Activated CD4-positive, alpha-beta T cell treated with anti-CD3 and anti-CD28 coated beads, Interleukin-2, amount 50 U/mL, for 16 hours (primary cell): ENCODE data around the gene STK32A.

Experiments
- DNase-seq: peaks from one replicate; pipeline ENCODE4 v3.0.0-alpha.2; 2020

The STK32A gene

GRCh38 chr5:147427521-147428401 is 192.9 kb downstream of the STK32A start:
- DNase-seq, result no peak

- no peak for DNase-seq
Observed at GRCh38 chr5:147430628-147431027, 195.8 kb downstream of the STK32A start.

- no peak for DNase-seq
Observed at GRCh38 chr5:147431586-147431985, 196.8 kb downstream of the STK32A start.

- no peak for DNase-seq
Observed at GRCh38 chr5:147432323-147432722, 197.5 kb downstream of the STK32A start.

GRCh38 chr5:147434049-147434448 is 199.2 kb downstream of the STK32A start:
- no peak for DNase-seq

GRCh38 chr5:147436596-147436995 is 201.8 kb downstream of the STK32A start:
- DNase-seq, result no peak

- DNase-seq, result no peak
Observed at GRCh38 chr5:147437161-147437596, 202.4 kb downstream of the STK32A start.
